K562 (cell line): ENCODE results near the gene AMZ1. TPM values are rescaled to one million over a fixed set of nuclear protein-coding genes. Genes with fewer than 3 reads are reported as not detected.

Source experiments
- CBFA2T2 ChIP-seq: fragments of 450-650 bp; conservative IDR thresholded peaks from 2 replicates; pipeline ENCODE4 v1.6.1; 2017; ENCODE audit warnings: mild to moderate bottlenecking
- ELF1 ChIP-seq: fragments of 200-800 bp; sonication (Bioruptor generic); IDR thresholded peaks from 2 replicates; pipeline ENCODE4 v1.6.1; 2016; ENCODE audit warnings: missing genetic modification characterization, missing compliant biosample characterization
- ELF2 ChIP-seq: fragments of 250-450 bp; sonication (Bioruptor Pico); IDR thresholded peaks from 2 replicates; pipeline ENCODE4 v1.5.0; 2021; ENCODE audit warnings: mild to moderate bottlenecking
- ELF4 ChIP-seq: fragments of 450-650 bp; formaldehyde crosslinking; IDR thresholded peaks from 2 replicates; pipeline ENCODE4 v1.4.0; 2022; ENCODE audit warnings: missing genetic modification characterization
- EP400 ChIP-seq: fragments of 450-650 bp; IDR thresholded peaks from 2 replicates; pipeline ENCODE4 v1.6.1; 2017; ENCODE audit warnings: antibody characterized with exemption, mild to moderate bottlenecking, moderate library complexity
- JUND ChIP-seq, 2 experiments: IDR thresholded peaks; 2 replicates in 1 of 2; 3 replicates in 1 of 2; pipeline ENCODE4 v1.6.1; 2011; ENCODE audit warnings: borderline replicate concordance in 2 of 2, low read depth in 2 of 2, low read length in 2 of 2, improper control_type of control experiment in 1 of 2, missing biosample characterization in 1 of 2, missing genetic modification characterization in 1 of 2, missing genetic modification reagents in 1 of 2
- L3MBTL2 ChIP-seq: fragments of 450-650 bp; IDR thresholded peaks from 2 replicates; pipeline ENCODE4 v1.6.1; 2016; ENCODE audit warnings: mild to moderate bottlenecking, moderate library complexity
- NBN ChIP-seq: fragments of 450-650 bp; IDR thresholded peaks from 2 replicates; pipeline ENCODE4 v1.6.1; 2016; ENCODE audit warnings: low read depth, mild to moderate bottlenecking
- NFIC ChIP-seq: fragments of 450-650 bp; IDR thresholded peaks from 2 replicates; pipeline ENCODE4 v1.6.1; 2017; ENCODE audit warnings: mild to moderate bottlenecking, inconsistent platforms
- PURB ChIP-seq: sonication (generic); formaldehyde crosslinking; IDR thresholded peaks from 2 replicates; pipeline ENCODE4 v1.9.0; 2021; ENCODE audit warnings: low read depth, mild to moderate bottlenecking, missing genetic modification reagents
- RAD21 ChIP-seq, 2 experiments: fragments of 250-450 bp in 1 of 2; fragments of 450-650 bp in 1 of 2; sonication (Bioruptor Pico) in 1 of 2; formaldehyde crosslinking in 1 of 2; IDR thresholded peaks in 1 of 2; conservative IDR thresholded peaks in 1 of 2; 2 replicates each; pipeline versions ENCODE4 v1.4.0 to v1.8.0; 2020 to 2022; ENCODE audit warnings: mild to moderate bottlenecking in 2 of 2, moderate library complexity in 1 of 2
- RAD51 ChIP-seq: fragments of 450-650 bp; IDR thresholded peaks from 2 replicates; pipeline ENCODE4 v1.7.1; 2016; ENCODE audit warnings: low read depth, mild to moderate bottlenecking, borderline replicate concordance
- SMARCA4 ChIP-seq: fragments of 450-650 bp; IDR thresholded peaks from 2 replicates; pipeline ENCODE4 v1.6.1; 2016
- SMARCE1 ChIP-seq: fragments of 450-650 bp; IDR thresholded peaks from 2 replicates; pipeline ENCODE4 v1.7.1; 2016; ENCODE audit warnings: mild to moderate bottlenecking
- SUPT5H ChIP-seq: fragments of 450-650 bp; IDR thresholded peaks from 2 replicates; pipeline ENCODE4 v1.6.1; 2016
- TAF1 ChIP-seq: IDR thresholded peaks from 2 replicates; pipeline ENCODE4 v1.6.1; 2011; ENCODE audit warnings: mild to moderate bottlenecking, low read length, moderate library complexity; ENCODE audit not compliant: insufficient read depth, control insufficient read depth, severe bottlenecking; ENCODE audit errors: extremely low read depth
- TAL1 ChIP-seq: fragments of 450-650 bp; IDR thresholded peaks from 2 replicates; pipeline ENCODE4 v1.6.1; 2016; ENCODE audit warnings: mild to moderate bottlenecking
- TBP ChIP-seq: optimal IDR thresholded peaks from 2 replicates; pipeline ENCODE3; 2011; ENCODE audit warnings: low read depth, low read length, improper control_type of control experiment
- TEAD1 ChIP-seq, 2 experiments: fragments of 450-650 bp in 1 of 2; sonication (generic) in 1 of 2; formaldehyde crosslinking; IDR thresholded peaks; 2 replicates each; pipeline versions ENCODE4 v1.4.0 to v1.8.0; 2020 to 2022; ENCODE audit warnings: mild to moderate bottlenecking in 2 of 2, missing genetic modification reagents in 1 of 2
- TRIM24 ChIP-seq, 2 experiments: fragments of 450-650 bp; IDR thresholded peaks; 2 replicates each; pipeline ENCODE4 v1.6.1; 2016
- ZBTB26 ChIP-seq: fragments of 450-650 bp; formaldehyde crosslinking; IDR thresholded peaks from 2 replicates; pipeline ENCODE4 v1.4.0; 2022; ENCODE audit warnings: missing genetic modification characterization
- ZBTB7A ChIP-seq: IDR thresholded peaks from 2 replicates; pipeline ENCODE4 v1.6.1; 2011; ENCODE audit warnings: low read depth, mild to moderate bottlenecking, low read length, moderate library complexity, borderline replicate concordance; ENCODE audit not compliant: control insufficient read depth
- ZFP36 ChIP-seq: fragments of 150-350 bp; IDR thresholded peaks from 2 replicates; pipeline ENCODE4 v1.6.1; 2018; ENCODE audit warnings: low read length, low read depth; ENCODE audit not compliant: partially characterized antibody
- ZNF12 ChIP-seq: sonication (generic); formaldehyde crosslinking; IDR thresholded peaks from 2 replicates; pipeline ENCODE4 v1.4.0; 2020; ENCODE audit warnings: mild to moderate bottlenecking, missing genetic modification reagents
- ZNF175 ChIP-seq: fragments of 200-800 bp; sonication (Bioruptor generic); IDR thresholded peaks from 2 replicates; pipeline ENCODE4 v1.6.1; 2016; ENCODE audit warnings: low read depth, mild to moderate bottlenecking, missing genetic modification characterization, missing compliant biosample characterization
- ZNF263 ChIP-seq: sonication (generic); formaldehyde crosslinking; IDR thresholded peaks from 2 replicates; pipeline ENCODE4 v1.8.0; 2022; ENCODE audit warnings: mild to moderate bottlenecking, missing genetic modification reagents, borderline replicate concordance
- ZNF668 ChIP-seq: fragments of 250-450 bp; sonication (Bioruptor Pico); IDR thresholded peaks from 2 replicates; pipeline ENCODE4 v1.8.0; 2022; ENCODE audit warnings: mild to moderate bottlenecking, inconsistent platforms
- polyA plus RNA-seq, 8 experiments: library from polyadenylated mRNA; depleted of rRNA in 4 of 8; stranded (reverse) in 5 of 8; unstranded in 3 of 8; fragments of >200 nt; fragmentation: Nextera tagmentation in 2 of 8; fragmentation: Illumina TruSeq in 1 of 8; extraction: Ambion mirVana in 2 of 8; extraction: Trizol in 1 of 8; gene quantifications; 2 replicates each; pipeline versions ENCODE4 v1.2.1 to v1.2.3, GENCODE V29; 2011 to 2014; ENCODE audit warnings: inconsistent platforms in 1 of 8, missing spikeins in 1 of 8
- total RNA-seq, 7 experiments: library from RNA; depleted of rRNA in 6 of 7; stranded (reverse); fragments of >200 nt in 6 of 7; fragmentation: Illumina TruSeq in 2 of 7; extraction: Trizol in 2 of 7; gene quantifications; 2 replicates each; pipeline versions ENCODE4 v1.2.1 to v1.2.3, GENCODE V29; 2011 to 2021; ENCODE audit warnings: low replicate concordance in 1 of 7

AMZ1 gene
- total and polyA plus RNA-seq, 9 of the 15 experiments (the other 6 are each of a cell fraction or from before 2014, with no cell fraction given), result not detected

DNA sequence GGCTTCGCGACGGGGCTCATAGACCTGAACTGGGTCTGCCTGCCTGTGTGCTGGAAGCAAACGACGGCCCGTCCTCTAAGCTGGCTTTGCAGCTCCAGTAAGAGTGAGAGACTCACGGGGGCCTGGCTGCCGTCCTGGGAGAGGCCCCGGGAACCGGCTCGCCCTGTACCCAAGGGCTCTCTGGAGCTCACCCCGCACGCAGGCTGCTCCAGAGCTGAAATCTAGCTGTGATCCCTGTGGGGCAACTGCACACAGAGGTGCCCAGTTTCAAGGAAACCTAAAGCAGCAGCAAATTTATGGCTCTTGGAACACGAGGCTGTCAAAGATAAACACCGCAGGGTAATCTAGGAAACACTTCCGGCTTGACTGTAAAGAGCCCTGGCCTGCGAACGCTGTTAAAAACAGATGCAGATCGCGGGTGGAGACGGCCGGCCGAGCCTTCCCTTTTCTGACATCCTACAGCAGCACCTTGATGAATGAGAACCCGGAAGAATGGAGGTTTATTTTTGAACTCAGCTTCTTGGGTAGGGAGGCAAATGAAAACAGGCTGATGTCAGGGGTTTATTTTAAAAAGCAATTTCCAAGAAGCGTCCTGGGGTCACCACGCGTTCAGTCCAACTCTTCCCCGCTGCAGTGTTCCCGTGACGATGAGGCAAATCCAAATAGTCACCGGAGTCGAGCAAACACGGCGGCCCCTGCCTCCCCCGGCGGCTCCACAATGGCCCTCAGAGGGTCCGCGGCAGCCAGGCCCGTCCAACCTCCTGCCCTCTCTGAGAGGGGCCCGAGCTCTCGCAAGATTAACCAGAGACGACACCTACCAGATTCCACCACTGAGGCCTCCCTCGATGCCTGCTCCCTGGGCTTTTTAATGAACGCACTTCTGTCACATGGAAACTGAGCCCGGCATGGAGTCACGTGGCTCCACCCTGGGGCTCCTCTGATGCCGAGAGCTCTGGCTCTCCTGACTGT, 29.6 kb downstream of the AMZ1 start (continued):
- peak; percentile 63 to 72; a peak in 1 of 4 replicates for TF ChIP-seq TEAD1 (CRISPR knock-in tag; IDR thresholded peaks at IDR 0.05)
- peak; percentile 78 for TF ChIP-seq TAL1
- TF ChIP-seq JUND (IDR thresholded peaks at IDR 0.05; ENCODE audit: borderline replicate concordance, low read depth, low read length), result peak; percentile 19; the same call in 1 of the 2 replicates
- no peak; the same call in 2 of the 3 replicates for TF ChIP-seq JUND (tag; IDR thresholded peaks at IDR 0.05; ENCODE audit: borderline replicate concordance, low read depth, low read length)
- peak; percentile 78 for TF ChIP-seq SMARCA4
- 0 out of 2 replicates have a peak, but pooled peaks have one; percentile 51 for TF ChIP-seq NBN
- no peak for TF ChIP-seq ZFP36
- peak; percentile 60; the same call in 1 of the 2 replicates for TF ChIP-seq ZNF175
- 0 out of 2 replicates have a peak, but pooled peaks have one; percentile 5 for TF ChIP-seq ZBTB26 (CRISPR knock-in tag)
- TF ChIP-seq ZNF263 (CRISPR knock-in tag), result no peak
- 0 out of 2 replicates have a peak, but pooled peaks have one; percentile 52 for TF ChIP-seq ZNF668 (CRISPR knock-in tag)
- peak; percentile 76 for TF ChIP-seq EP400
- peak; percentile 77 for TF ChIP-seq ELF2
- TF ChIP-seq RAD21 (CRISPR knock-in tag; conservative IDR thresholded peaks at IDR 0.05 in 1 of 2, IDR thresholded peaks at IDR 0.05 in 1 of 2), result 0 out of 4 replicates have a peak, but pooled peaks have one; percentile 12
- no peak for TF ChIP-seq SUPT5H
- peak; percentile 87 for TF ChIP-seq ELF1
- 0 out of 2 replicates have a peak, but pooled peaks have one; percentile 59 for TF ChIP-seq ZNF12 (CRISPR knock-in tag)
- TF ChIP-seq TBP, result peak; percentile 63
- TF ChIP-seq CBFA2T2, result peak; percentile 80
- peak; percentile 52 for TF ChIP-seq TAF1
- TF ChIP-seq TRIM24 (IDR thresholded peaks at IDR 0.05), result peak; percentile 11 to 57; a peak in 2 of 4 replicates
- TF ChIP-seq ZBTB7A, result peak; percentile 1; the same call in 1 of the 2 replicates
- TF ChIP-seq ELF4 (CRISPR knock-in tag), result peak; percentile 88; the same call in 1 of the 2 replicates
- peak; percentile 99 for TF ChIP-seq L3MBTL2
- TF ChIP-seq SMARCE1, result peak; percentile 48; the same call in 1 of the 2 replicates
- no peak for TF ChIP-seq PURB
- TF ChIP-seq NFIC, result peak; percentile 57
- TF ChIP-seq RAD51, result peak; percentile 37; the same call in 1 of the 2 replicates
